SK-N-SH (cell line): Measurements from ENCODE around the gene DNAH1. TPM values are rescaled to one million over a fixed set of nuclear protein-coding genes. Genes with fewer than 3 reads are reported as not detected.

Source experiments
- CTCF ChIA-PET: fragments of 300-600, 350-600 bp; formaldehyde crosslinking; extraction: SDS; loops from one replicate; lab custom pipeline; 2021; lab: Yijun Ruan, JAX
- POLR2A ChIA-PET: fragments of 350-600 bp; sonication (Branson Sonifier 250); formaldehyde crosslinking; extraction: SDS; loops from one replicate; lab custom pipeline; 2020; ENCODE audit warnings: antibody characterized with exemption, inconsistent platforms; lab: Yijun Ruan, JAX
- DNase-seq: peaks from one replicate; pipeline ENCODE4 v3.0.0; 2012
- H2AFZ ChIP-seq: fragments of 200-600 bp; sonication (generic); 2 replicates; pipeline ENCODE4 v1.8.1; 2016; ENCODE audit warnings: antibody characterized with exemption, mild to moderate bottlenecking, low read depth
- H3F3A ChIP-seq: fragments of 200-600 bp; sonication (generic); replicated peaks from 2 replicates; pipeline ENCODE3; 2016; ENCODE audit warnings: antibody characterized with exemption, mild to moderate bottlenecking; ENCODE audit not compliant: insufficient read depth
- H3K27ac ChIP-seq, 2 experiments: fragments of 200-500 bp in 1 of 2; fragments of 200-600 bp in 1 of 2; sonication (Bioruptor generic) in 1 of 2; sonication (generic), shearing (Covaris generic) in 1 of 2; 2 replicates each; pipeline versions ENCODE4 v1.5.1 to v1.6.1; 2014 to 2016; ENCODE audit warnings: low read depth in 2 of 2, inconsistent platforms in 1 of 2, low read length in 1 of 2, mild to moderate bottlenecking in 1 of 2, mixed read lengths in 1 of 2
- H3K27me3 ChIP-seq: fragments of 200-600 bp; sonication (generic), shearing (Covaris generic); 2 replicates; pipeline ENCODE4 v1.6.1; 2016; ENCODE audit warnings: mixed run types; ENCODE audit not compliant: insufficient read depth
- H3K36me3 ChIP-seq, 2 experiments: fragments of 200-500 bp in 1 of 2; fragments of 200-600 bp in 1 of 2; sonication (Bioruptor generic) in 1 of 2; sonication (generic) in 1 of 2; replicated peaks in 1 of 2; 2 replicates each; pipeline versions ENCODE3 to v1.5.1; 2014 to 2016; ENCODE audit warnings: low read length in 1 of 2, mild to moderate bottlenecking in 1 of 2; ENCODE audit not compliant: insufficient read depth in 2 of 2, control insufficient read depth in 1 of 2
- H3K4me1 ChIP-seq, 2 experiments: fragments of 200-500 bp in 1 of 2; fragments of 200-600 bp in 1 of 2; sonication (Bioruptor generic) in 1 of 2; sonication (generic), shearing (Covaris generic) in 1 of 2; 2 replicates each; pipeline versions ENCODE4 v1.5.1 to v1.6.1; 2014 to 2016; ENCODE audit warnings: low read depth in 1 of 2, low read length in 1 of 2, mixed run types in 1 of 2; ENCODE audit not compliant: insufficient read depth in 2 of 2, control insufficient read depth in 1 of 2
- H3K4me2 ChIP-seq: fragments of 200-600 bp; sonication (generic), shearing (Covaris generic); 2 replicates; pipeline ENCODE4 v1.6.1; 2017; ENCODE audit warnings: mixed run types
- H3K4me3 ChIP-seq, 2 experiments: fragments of 200-500 bp in 1 of 2; fragments of 200-600 bp in 1 of 2; sonication (Bioruptor generic) in 1 of 2; sonication (generic), shearing (Covaris generic) in 1 of 2; 2 replicates each; pipeline versions ENCODE4 v1.5.1 to v1.8.1; 2014 to 2016; ENCODE audit warnings: low read depth in 2 of 2, inconsistent platforms in 1 of 2, low read length in 1 of 2, mild to moderate bottlenecking in 1 of 2, mixed read lengths in 1 of 2, moderate library complexity in 1 of 2
- H3K79me2 ChIP-seq: fragments of 200-600 bp; sonication (generic); 2 replicates; pipeline ENCODE4 v1.8.1; 2017; ENCODE audit warnings: mild to moderate bottlenecking; ENCODE audit not compliant: insufficient read depth
- H3K9ac ChIP-seq: fragments of 200-600 bp; sonication (generic); 2 replicates; pipeline ENCODE4 v1.6.1; 2017; ENCODE audit warnings: mixed run types
- H3K9me2 ChIP-seq: fragments of 200-600 bp; sonication (generic); 2 replicates; pipeline ENCODE4 v1.6.1; 2017; ENCODE audit warnings: mixed run types
- H3K9me3 ChIP-seq: fragments of 200-600 bp; sonication (generic); 2 replicates; pipeline ENCODE4 v1.6.1; 2017; ENCODE audit warnings: mixed run types, mild to moderate bottlenecking, moderate library complexity
- H4K20me1 ChIP-seq: fragments of 200-600 bp; sonication (generic); 2 replicates; pipeline ENCODE4 v1.6.1; 2017; ENCODE audit warnings: mild to moderate bottlenecking, mixed run types; ENCODE audit not compliant: insufficient read depth
- ELF1 ChIP-seq: IDR thresholded peaks from 2 replicates; pipeline ENCODE4 v1.4.0; 2012
- FOSL2 ChIP-seq: IDR thresholded peaks from 2 replicates; pipeline ENCODE4 v1.4.0; 2012; ENCODE audit warnings: low read depth, mild to moderate bottlenecking, moderate library complexity, borderline replicate concordance
- FOXJ3 ChIP-seq: sonication (generic); formaldehyde crosslinking; IDR thresholded peaks from 2 replicates; pipeline ENCODE4 v1.5.1; 2020; ENCODE audit warnings: mild to moderate bottlenecking, missing genetic modification reagents
- FOXM1 ChIP-seq: IDR thresholded peaks from 2 replicates; pipeline ENCODE4 v1.4.0; 2012; ENCODE audit warnings: low read depth, mild to moderate bottlenecking
- GABPA ChIP-seq: IDR thresholded peaks from 2 replicates; pipeline ENCODE4 v1.4.0; 2012; ENCODE audit warnings: low read depth, mild to moderate bottlenecking
- GATA2 ChIP-seq: sonication (generic); formaldehyde crosslinking; IDR thresholded peaks from 2 replicates; pipeline ENCODE4 v1.5.0; 2020; ENCODE audit warnings: mild to moderate bottlenecking, missing genetic modification reagents
- MXI1 ChIP-seq: IDR thresholded peaks from 2 replicates; pipeline ENCODE4 v1.6.1; 2012; ENCODE audit warnings: mild to moderate bottlenecking, low read depth, low read length, improper control_type of control experiment
- NFIC ChIP-seq: IDR thresholded peaks from 2 replicates; pipeline ENCODE4 v1.4.0; 2012; ENCODE audit warnings: borderline replicate concordance
- RAD21 ChIP-seq: IDR thresholded peaks from 2 replicates; pipeline ENCODE4 v1.6.1; 2012; ENCODE audit warnings: mild to moderate bottlenecking, low read length
- RCOR1 ChIP-seq: fragments of 150-350 bp; IDR thresholded peaks from 2 replicates; pipeline ENCODE4 v1.6.1; 2017; ENCODE audit warnings: antibody characterized with exemption, low read length
- RFX5 ChIP-seq: IDR thresholded peaks from 2 replicates; pipeline ENCODE4 v1.6.1; 2012; ENCODE audit warnings: mild to moderate bottlenecking, improper control_type of control experiment, low read length
- SMC3 ChIP-seq: IDR thresholded peaks from 2 replicates; pipeline ENCODE4 v1.6.1; 2012; ENCODE audit warnings: low read depth, low read length, improper control_type of control experiment
- TEAD4 ChIP-seq: IDR thresholded peaks from 2 replicates; pipeline ENCODE4 v1.4.0; 2012; ENCODE audit warnings: mild to moderate bottlenecking, borderline replicate concordance; ENCODE audit not compliant: insufficient read depth
- YY1 ChIP-seq: IDR thresholded peaks from 2 replicates; pipeline ENCODE4 v1.4.0; 2012; ENCODE audit warnings: low read depth, mild to moderate bottlenecking
- WGBS: methylation state at CpG from one replicate; pipeline ENCODE4 v1.1.6; 2017; ENCODE audit warnings: low lambda C conversion rate; 5-methylcytosine and 5-hydroxymethylcytosine counted together
- polyA plus RNA-seq, 3 experiments: library from polyadenylated mRNA; depleted of rRNA; stranded (reverse); fragments of >200 nt; gene quantifications; 2 replicates each; pipeline ENCODE4 v1.2.3, GENCODE V29; 2012
- TF ChIP-seq, protein P1 (sequence below): fragments of 150-350 bp; IDR thresholded peaks from 2 replicates; pipeline ENCODE4 v1.6.1; 2016; ENCODE audit warnings: mild to moderate bottlenecking, low read depth, low read length
- TF ChIP-seq, protein P2 (sequence below): IDR thresholded peaks from 2 replicates; pipeline ENCODE4; 2012
- TF ChIP-seq, protein P3 (sequence below): fragments of 150-350 bp; IDR thresholded peaks from 2 replicates; pipeline ENCODE4 v1.6.1; 2017; ENCODE audit warnings: antibody characterized with exemption, low read length, low read depth, borderline replicate concordance
- TF ChIP-seq, protein P4 (sequence below): fragments of 200-600 bp; sonication (generic); IDR thresholded peaks from 2 replicates; pipeline ENCODE4 v1.6.1; 2017; ENCODE audit warnings: antibody characterized with exemption, mild to moderate bottlenecking, moderate library complexity

DNAH1 gene
- polyA plus RNA-seq, 1 of the 3 experiments (the other 2 are of a cell fraction): 5.1 TPM

DNA sequence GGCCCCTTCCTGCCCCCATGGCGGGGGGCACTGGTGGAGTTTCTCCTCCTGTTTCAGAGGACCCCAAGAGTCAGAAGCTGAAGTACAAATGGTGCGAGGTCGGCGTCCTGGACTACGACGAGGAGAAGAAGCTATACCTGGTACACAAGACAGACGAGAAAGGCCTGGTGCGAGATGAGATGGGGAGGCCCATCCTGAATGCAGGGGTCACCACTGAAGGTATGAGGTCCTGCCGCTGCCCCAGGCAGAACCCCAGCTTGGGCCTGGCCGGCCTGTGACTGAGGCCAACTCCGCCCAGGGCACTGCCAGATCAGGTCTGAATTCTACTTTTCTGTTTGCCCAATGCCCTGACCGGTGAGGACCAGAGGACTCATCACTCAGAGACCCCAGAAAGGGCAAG is 15.0 kb downstream of the DNAH1 start:
- TF ChIP-seq GATA2: no peak
- TF ChIP-seq, protein P1, sequence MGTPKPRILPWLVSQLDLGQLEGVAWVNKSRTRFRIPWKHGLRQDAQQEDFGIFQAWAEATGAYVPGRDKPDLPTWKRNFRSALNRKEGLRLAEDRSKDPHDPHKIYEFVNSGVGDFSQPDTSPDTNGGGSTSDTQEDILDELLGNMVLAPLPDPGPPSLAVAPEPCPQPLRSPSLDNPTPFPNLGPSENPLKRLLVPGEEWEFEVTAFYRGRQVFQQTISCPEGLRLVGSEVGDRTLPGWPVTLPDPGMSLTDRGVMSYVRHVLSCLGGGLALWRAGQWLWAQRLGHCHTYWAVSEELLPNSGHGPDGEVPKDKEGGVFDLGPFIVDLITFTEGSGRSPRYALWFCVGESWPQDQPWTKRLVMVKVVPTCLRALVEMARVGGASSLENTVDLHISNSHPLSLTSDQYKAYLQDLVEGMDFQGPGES: no peak
- no peak for TF ChIP-seq FOXM1
- no peak for TF ChIP-seq NFIC
- no peak for TF ChIP-seq FOXJ3 (CRISPR knock-in tag)
- TF ChIP-seq RFX5: no peak
- TF ChIP-seq, protein P2, sequence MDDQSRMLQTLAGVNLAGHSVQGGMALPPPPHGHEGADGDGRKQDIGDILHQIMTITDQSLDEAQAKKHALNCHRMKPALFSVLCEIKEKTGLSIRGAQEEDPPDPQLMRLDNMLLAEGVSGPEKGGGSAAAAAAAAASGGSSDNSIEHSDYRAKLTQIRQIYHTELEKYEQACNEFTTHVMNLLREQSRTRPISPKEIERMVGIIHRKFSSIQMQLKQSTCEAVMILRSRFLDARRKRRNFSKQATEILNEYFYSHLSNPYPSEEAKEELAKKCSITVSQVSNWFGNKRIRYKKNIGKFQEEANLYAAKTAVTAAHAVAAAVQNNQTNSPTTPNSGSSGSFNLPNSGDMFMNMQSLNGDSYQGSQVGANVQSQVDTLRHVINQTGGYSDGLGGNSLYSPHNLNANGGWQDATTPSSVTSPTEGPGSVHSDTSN: no peak
- TF ChIP-seq, protein P3, sequence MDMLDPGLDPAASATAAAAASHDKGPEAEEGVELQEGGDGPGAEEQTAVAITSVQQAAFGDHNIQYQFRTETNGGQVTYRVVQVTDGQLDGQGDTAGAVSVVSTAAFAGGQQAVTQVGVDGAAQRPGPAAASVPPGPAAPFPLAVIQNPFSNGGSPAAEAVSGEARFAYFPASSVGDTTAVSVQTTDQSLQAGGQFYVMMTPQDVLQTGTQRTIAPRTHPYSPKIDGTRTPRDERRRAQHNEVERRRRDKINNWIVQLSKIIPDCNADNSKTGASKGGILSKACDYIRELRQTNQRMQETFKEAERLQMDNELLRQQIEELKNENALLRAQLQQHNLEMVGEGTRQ: no peak
- no peak for TF ChIP-seq MXI1
- TF ChIP-seq SMC3: no peak
- TF ChIP-seq GABPA: no peak
- no peak for TF ChIP-seq FOSL2
- no peak for TF ChIP-seq TEAD4
- no peak for TF ChIP-seq RCOR1
- TF ChIP-seq YY1: no peak
- TF ChIP-seq, protein P4, sequence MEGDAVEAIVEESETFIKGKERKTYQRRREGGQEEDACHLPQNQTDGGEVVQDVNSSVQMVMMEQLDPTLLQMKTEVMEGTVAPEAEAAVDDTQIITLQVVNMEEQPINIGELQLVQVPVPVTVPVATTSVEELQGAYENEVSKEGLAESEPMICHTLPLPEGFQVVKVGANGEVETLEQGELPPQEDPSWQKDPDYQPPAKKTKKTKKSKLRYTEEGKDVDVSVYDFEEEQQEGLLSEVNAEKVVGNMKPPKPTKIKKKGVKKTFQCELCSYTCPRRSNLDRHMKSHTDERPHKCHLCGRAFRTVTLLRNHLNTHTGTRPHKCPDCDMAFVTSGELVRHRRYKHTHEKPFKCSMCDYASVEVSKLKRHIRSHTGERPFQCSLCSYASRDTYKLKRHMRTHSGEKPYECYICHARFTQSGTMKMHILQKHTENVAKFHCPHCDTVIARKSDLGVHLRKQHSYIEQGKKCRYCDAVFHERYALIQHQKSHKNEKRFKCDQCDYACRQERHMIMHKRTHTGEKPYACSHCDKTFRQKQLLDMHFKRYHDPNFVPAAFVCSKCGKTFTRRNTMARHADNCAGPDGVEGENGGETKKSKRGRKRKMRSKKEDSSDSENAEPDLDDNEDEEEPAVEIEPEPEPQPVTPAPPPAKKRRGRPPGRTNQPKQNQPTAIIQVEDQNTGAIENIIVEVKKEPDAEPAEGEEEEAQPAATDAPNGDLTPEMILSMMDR: no peak
- TF ChIP-seq RAD21: no peak
- TF ChIP-seq ELF1: no peak
- TF ChIP-seq, all 33 proteins: peak for 0
- no peaks in the 10 kb centered on the region for H3K9me3 ChIP-seq
- CTCF ChIA-PET: interaction anchor here (1.3 to 32.8 kb wide), 4 partner anchors 8 to 111 kb away, joined by 4 to 504 read pairs (median 46); partner anchors contain the start of gene GLYCTK
- POLR2A ChIA-PET: no interaction called here
- no peak overlapping the region for H2AFZ ChIP-seq
- no peak for DNase-seq
- no peak overlapping the region for H3K27ac ChIP-seq
- no peaks in the 10 kb centered on the region for H4K20me1 ChIP-seq
- no peaks in the 10 kb centered on the region for H3F3A ChIP-seq
- no peak overlapping the region for H3K4me3 ChIP-seq
- H3K4me1 ChIP-seq: no peaks in the 10 kb centered on the region; a peak in 1 of 4 replicates
- H3K9ac ChIP-seq: no peak overlapping the region
- no peaks in the 10 kb centered on the region for H3K36me3 ChIP-seq
- no peak overlapping the region for H3K4me2 ChIP-seq
- no peaks in the 10 kb centered on the region for H3K9me2 ChIP-seq
- H3K79me2 ChIP-seq: no peaks in the 10 kb centered on the region
- 94% methylated on average over 6 of the region's 12 CpGs for WGBS
- no peaks in the 10 kb centered on the region for H3K27me3 ChIP-seq
